ENCODE data around the gene RPL22L1.
"Not testable (repeated sequence)": the region's sequence is repeated elsewhere in the genome, so short reads cannot be mapped to it uniquely, and the experiment has no call there.

Gene RPL22L1

GRCh38 chr3:170869645-170870593 is at the start of gene RPL22L1:
TSS of gene RPL22L1 (minus strand) at chr3:170870195. CDS start at chr3:170870167, 28 bp downstream.
- DNase-seq (ENCODE audit: low read depth in 3 of 3): peak; percentile 84 to 90 (median 88)

DNA sequence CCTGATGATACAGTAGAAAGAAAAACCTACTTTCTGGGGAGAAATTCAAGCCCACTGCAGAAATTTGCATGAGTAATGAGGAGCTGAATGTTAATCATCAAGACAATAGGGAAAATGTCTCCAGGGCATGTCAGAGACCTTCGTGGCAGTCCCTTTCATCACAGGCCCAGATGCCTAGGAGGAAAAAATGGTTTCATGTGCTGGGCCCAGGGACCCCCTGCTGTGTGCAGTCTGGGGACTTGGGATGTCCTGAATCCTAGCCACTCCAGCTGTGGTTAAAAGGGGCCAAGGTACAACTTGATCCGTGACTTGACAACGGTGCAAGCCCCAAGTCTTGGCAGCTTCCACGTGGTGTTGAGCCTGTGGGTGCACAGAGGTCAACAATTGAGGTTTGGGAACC is 48.7 kb upstream of the RPL22L1 start:
- no peak for DNase-seq (ENCODE audit: low read depth in 3 of 3)

DNA sequence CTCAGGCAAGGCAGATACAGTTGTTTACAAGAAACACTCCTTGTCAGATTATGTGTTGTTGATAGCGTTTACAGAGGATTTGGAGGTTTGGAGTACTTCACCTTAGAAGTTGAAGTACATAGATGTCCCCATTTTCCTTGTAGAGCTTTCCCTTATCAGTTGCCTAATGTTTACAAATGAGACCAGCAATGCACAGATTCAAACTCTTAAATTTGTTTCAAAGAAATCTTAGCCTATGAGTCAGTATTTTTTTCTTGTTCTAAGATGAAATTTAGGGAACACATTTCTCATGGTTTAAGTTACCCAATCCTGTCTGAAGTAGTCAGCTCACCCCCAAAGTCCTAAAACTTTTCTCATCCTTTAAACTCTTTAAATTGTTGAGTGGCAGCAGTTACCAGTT is 44.7 kb upstream of the RPL22L1 start:
- DNase-seq (ENCODE audit: low read depth in 3 of 3): no peak

- DNase-seq (ENCODE audit: low read depth in 3 of 3): no peak
These were observed 44.2 kb upstream of the RPL22L1 start for GRCh38 chr3:170914212-170914611.

GRCh38 chr3:170911051-170911450 is 41.1 kb upstream of the RPL22L1 start:
- DNase-seq (ENCODE audit: low read depth in 3 of 3): no peak

GRCh38 chr3:170910542-170910941 is 40.5 kb upstream of the RPL22L1 start:
- DNase-seq (ENCODE audit: low read depth in 3 of 3): no peak

- DNase-seq (ENCODE audit: low read depth in 3 of 3): no peak
These were observed 39.3 kb upstream of the RPL22L1 start for GRCh38 chr3:170909129-170909903.

DNA sequence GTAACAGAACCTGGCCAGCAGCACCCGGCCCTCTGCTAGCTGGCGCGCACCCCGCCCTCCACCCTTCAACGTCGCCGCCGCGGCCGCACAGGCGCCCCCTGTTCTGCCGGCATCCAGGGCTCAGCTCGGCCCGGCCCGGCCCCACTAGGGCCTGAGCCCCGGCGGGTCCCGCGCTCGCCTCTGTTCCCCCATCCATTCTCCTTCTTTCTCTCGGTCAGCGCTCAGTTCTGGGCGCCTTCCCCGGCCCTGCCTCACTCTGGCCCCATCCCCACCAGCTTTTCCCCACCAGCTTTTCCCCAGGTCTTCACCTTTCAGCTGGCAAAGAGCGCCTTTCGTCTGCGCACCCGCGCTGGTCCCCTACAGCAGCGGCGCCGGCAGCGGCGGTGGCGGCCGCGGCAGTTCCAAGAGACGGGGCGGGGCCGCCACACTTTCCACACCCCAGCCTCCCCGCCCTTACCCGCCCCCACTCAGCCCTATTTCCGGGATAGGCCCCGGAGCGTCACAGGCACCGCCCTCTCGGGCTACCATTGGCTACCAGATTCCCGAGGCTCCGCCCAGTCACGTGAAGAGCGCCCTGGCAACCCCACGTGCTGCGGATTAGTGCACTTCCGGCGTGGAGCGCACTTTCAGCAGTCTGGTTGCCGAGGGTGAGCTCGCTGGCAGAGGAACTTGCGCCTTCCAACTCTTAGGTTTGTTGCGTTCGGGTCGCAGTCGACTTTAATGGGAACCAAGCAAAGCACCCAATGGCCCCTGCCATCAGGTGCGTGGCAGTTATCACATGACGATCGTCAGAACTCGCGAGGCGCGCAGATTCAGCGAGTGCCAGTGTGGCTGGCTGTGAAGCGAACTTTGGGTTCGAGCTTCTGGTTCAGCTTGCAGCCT is 38.5 kb upstream of the RPL22L1 start, which contains the start of gene EIF5A2:
Gene EIF5A2, minus strand, starts transcription at position 403 of the 882 bp plus-strand sequence. CDS start 831 bp downstream, outside the sequence.
- DNase-seq (ENCODE audit: low read depth in 3 of 3): peak; percentile 89 to 98 (median 93)

GRCh38 chr3:170907637-170908234 is 37.7 kb upstream of the RPL22L1 start:
- no peak for DNase-seq (ENCODE audit: low read depth in 3 of 3)

DNA sequence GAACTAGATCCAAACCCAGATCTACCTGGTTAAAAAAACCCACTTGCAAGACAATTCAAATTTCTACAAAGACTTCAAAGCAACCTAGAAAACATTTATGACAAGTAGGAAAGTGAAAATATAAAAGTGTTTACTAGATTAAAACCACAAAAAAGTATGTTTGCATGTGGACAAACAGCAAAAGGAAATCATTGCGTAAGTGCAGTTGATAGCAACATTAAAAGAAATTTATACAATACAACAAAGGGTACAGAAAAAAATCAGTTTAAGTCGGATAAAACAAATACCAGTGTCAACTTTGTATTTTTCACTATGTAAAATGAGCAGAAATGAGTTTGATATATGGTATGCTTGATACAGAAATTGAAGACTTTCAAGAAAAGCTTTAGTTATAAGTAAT is 35.9 kb upstream of the RPL22L1 start:
- no peak for DNase-seq (ENCODE audit: low read depth in 3 of 3)

DNA sequence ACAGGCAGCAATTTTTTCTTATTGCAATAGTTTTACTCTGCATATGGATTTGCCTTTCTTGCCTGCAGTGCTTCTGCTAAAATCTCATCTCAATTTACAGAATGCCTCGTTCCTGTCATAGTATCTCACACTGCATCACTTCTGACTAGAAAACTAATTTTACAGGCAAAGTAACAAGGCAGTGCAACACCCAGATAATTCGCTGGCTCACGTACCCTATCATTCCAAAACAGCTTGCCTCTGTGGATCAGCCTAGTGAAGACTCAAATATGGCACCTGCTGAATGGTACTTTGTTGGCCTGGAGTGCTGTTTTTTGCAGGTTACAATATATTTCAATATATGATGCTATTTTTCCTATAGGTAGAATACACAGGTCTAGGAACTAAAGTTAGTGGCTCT is 33.1 kb upstream of the RPL22L1 start:
- DNase-seq (ENCODE audit: low read depth in 3 of 3): no peak

GRCh38 chr3:170899455-170899854 is 29.5 kb upstream of the RPL22L1 start:
- no peak for DNase-seq (ENCODE audit: low read depth in 3 of 3)

GRCh38 chr3:170897978-170898377 is 28.0 kb upstream of the RPL22L1 start:
- no peak for DNase-seq (ENCODE audit: low read depth in 3 of 3)

DNA sequence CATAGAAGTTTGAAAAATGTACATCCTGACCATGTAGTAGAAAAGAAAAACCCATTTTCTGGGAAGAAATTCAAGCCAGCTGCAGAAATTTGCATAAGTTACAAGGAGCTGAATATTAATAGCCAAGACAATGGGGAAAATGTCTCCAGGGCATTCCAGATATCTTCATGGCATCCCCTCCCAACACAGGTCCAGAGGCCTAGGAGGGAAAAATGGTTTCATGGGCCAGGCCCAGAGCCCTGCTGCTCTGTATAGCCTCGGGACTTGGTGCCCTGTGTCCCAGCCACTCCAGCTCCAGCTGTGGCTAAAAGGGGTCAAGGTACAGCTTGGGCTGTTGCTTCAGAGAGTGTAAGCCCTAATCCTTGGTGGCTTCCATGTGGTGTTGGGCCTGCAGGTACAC is 27.2 kb upstream of the RPL22L1 start:
- DNase-seq (ENCODE audit: low read depth in 3 of 3): not testable (repeated sequence)

DNA sequence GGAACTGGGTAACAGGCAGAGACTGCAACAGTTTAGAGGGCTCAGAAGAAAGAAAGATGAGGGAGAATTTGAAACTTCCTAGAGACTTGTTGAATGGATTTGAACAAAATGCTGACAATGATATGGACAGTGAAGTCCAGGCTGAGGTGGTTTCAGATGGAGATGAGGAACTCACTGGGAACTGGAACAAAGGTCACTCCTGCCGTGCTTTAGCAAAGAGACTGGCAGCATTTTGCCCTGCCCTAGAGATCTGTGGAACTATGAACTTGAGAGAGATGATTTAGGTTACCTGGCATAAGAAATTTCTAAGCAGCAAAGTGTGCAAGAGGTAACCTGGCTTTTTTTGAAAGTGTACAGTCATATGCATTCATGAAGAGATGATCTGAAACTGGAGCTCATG is 26.8 kb upstream of the RPL22L1 start:
- no peak for DNase-seq (ENCODE audit: low read depth in 3 of 3)

- not testable (repeated sequence) for DNase-seq (ENCODE audit: low read depth in 3 of 3)
These were observed 26.3 kb upstream of the RPL22L1 start for GRCh38 chr3:170896333-170896732.

GRCh38 chr3:170893895-170894294 is 23.9 kb upstream of the RPL22L1 start:
- no peak for DNase-seq (ENCODE audit: low read depth in 3 of 3)

DNA sequence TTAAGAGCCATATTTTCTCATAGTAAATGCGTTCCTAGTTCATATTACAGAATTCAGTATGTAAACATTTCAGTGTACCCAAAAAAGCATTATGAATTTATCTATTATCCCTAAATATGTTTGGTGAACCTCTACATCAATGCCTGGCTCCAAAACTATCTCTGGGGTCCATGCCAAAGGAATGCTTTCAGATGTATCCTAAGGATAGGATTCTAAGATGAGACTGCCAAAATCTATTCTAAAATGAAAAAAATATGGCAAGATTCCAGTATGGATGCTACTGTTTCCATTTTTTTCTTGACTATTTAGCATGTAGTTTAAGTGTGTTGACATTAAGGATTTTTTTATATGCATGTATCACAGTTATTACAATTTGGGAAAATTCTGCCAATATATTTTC is 19.6 kb upstream of the RPL22L1 start:
- no peak for DNase-seq (ENCODE audit: low read depth in 3 of 3)

DNA sequence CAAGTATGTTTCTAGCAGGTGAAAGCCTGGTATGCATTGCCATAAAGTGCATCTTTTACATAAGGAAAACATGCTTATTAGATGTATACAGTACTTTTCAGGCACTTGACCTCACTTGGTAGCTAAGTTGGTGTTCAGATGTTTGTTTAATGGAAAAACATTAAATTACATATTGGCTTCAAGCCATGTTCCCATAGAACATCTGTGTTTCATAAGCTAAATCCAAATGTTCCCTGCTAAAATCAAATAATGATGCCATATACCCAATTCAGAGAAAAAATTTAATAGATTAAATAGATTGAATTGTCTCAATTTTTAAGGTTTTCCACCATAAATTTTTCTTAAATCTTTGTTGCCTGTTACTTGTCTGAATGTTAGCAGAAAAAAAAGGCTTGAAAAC is 19.1 kb upstream of the RPL22L1 start:
- DNase-seq (ENCODE audit: low read depth in 3 of 3): no peak

DNA sequence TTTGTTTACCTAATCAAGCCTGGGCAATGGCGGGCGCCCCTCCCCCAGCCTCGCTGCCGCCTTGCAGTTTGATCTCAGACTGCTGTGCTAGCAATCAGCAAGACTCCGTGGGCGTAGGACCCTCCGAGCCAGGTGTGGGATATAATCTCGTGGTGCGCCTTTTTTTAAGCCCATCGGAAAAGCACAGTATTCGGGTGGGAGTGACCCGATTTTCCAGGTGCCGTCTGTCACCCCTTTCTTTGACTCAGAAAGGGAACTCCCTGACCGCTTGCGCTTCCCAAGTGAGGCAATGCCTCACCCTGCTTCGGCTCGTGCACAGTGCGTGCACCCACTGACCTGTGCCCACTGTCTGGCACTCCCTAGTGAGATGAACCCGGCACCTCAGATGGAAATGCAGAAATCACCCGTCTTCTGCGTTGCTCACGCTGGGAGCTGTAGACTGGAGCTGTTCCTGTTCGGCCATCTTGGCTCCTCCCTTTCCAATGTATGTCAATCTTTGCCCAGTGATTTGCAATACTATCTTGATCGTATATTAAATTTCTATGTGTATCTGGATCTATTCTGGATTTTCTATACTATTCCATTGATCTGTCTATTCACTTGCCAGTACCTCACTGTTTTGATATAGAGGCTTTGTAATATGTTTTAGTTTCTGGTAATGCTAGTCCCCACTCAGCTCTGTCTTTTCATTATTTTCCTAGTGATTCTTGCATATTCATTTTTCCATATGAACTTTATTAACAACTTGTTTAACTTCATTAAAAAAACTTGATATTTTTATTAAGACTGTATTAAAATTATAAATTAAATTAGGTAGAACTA is 14.3 kb upstream of the RPL22L1 start:
- DNase-seq (ENCODE audit: low read depth in 3 of 3): not testable (repeated sequence)
